CD4-positive, alpha-beta T cell (primary cell): ENCODE results near the gene MAP3K12. TPM values are rescaled to one million over a fixed set of nuclear protein-coding genes. Genes with fewer than 3 reads are reported as not detected.

Experiments
- ATAC-seq: fragments of 200-7000 bp; cut with Tn5 transposase; one replicate; pipeline ENCODE4 v1.10.0; 2022; ENCODE audit warnings: mild to moderate bottlenecking; ENCODE audit not compliant: poor library complexity
- CTCF ChIA-PET: fragments of 350-600 bp; sonication (Branson Sonifier 250); formaldehyde crosslinking; loops from one replicate; lab custom pipeline; 2021; ENCODE audit warnings: antibody characterized with exemption, inconsistent platforms; lab: Charles Lee
- POLR2A ChIA-PET: fragments of 350-600 bp; sonication (Branson Sonifier 250); formaldehyde crosslinking; loops from one replicate; lab custom pipeline; 2021; ENCODE audit warnings: antibody characterized with exemption, inconsistent platforms; lab: Charles Lee
- DNase-seq, 14 experiments: peaks; one replicate each; pipeline ENCODE4 v3.0.0-alpha.2; 2013 to 2020; ENCODE audit warnings: mixed read lengths in 2 of 14
- H3K27ac ChIP-seq, 2 donors: one replicate each; pipeline versions ENCODE4 v1.5.1 to v1.7.0; 2013; ENCODE audit warnings: low read length in 2 of 2, low read depth in 1 of 2, mild to moderate bottlenecking in 1 of 2
- H3K27me3 ChIP-seq, 2 experiments: 1 replicate in 1 of 2; 2 replicates in 1 of 2; pipeline versions ENCODE4 v1.6.1 to v1.7.0; 2013; ENCODE audit warnings: low read length in 2 of 2, control low read depth in 1 of 2, mild to moderate bottlenecking in 1 of 2, moderate library complexity in 1 of 2; ENCODE audit not compliant: insufficient read depth in 2 of 2, control insufficient read depth in 1 of 2
- H3K36me3 ChIP-seq: one replicate; pipeline ENCODE4 v1.6.1; 2013; ENCODE audit warnings: low read length, control low read depth; ENCODE audit not compliant: insufficient read depth
- H3K4me1 ChIP-seq: one replicate; pipeline ENCODE4 v1.6.1; 2013; ENCODE audit warnings: low read length, control low read depth; ENCODE audit not compliant: insufficient read depth
- H3K4me3 ChIP-seq: one replicate; pipeline ENCODE4 v1.5.1; 2013; ENCODE audit warnings: mild to moderate bottlenecking, low read length, moderate library complexity
- H3K9me3 ChIP-seq, 2 experiments: 1 replicate in 1 of 2; 2 replicates in 1 of 2; pipeline versions ENCODE4 v1.6.1 to v1.7.0; 2013; ENCODE audit warnings: low read length in 2 of 2, mild to moderate bottlenecking in 2 of 2, control low read depth in 1 of 2, moderate library complexity in 1 of 2; ENCODE audit not compliant: control insufficient read depth in 1 of 2, insufficient read depth in 1 of 2
- H3K27ac Mint-ChIP-seq: one replicate; pipeline ENCODE4 v1.8.0; 2020; ENCODE audit warnings: mixed read lengths
- H3K27me3 Mint-ChIP-seq: one replicate; pipeline ENCODE4 v1.8.0; 2021; ENCODE audit warnings: mixed read lengths
- H3K36me3 Mint-ChIP-seq: one replicate; pipeline ENCODE4 v1.8.0; 2021; ENCODE audit warnings: low read depth, mixed read lengths
- H3K4me1 Mint-ChIP-seq: one replicate; pipeline ENCODE4 v1.8.0; 2021; ENCODE audit warnings: low read depth, mixed read lengths
- H3K4me3 Mint-ChIP-seq: one replicate; pipeline ENCODE4 v1.8.0; 2020; ENCODE audit warnings: mild to moderate bottlenecking, mixed read lengths
- H3K9me3 Mint-ChIP-seq: one replicate; pipeline ENCODE4 v1.8.0; 2020; ENCODE audit warnings: mixed read lengths
- intact Hi-C, 2 experiments: fragments of 100-400 bp; cut with DNase I in 1 of 2; cut with micrococcal nuclease in 1 of 2; formaldehyde crosslinking; loops; one replicate each; pipeline versions ENCODE4 v1.15.1 to v1.9.0; 2023 to 2025; cut with DNase I, micrococcal nuclease
- total RNA-seq, 174 experiments: library from RNA in 2 of 174; stranded (reverse) in 2 of 174; gene quantifications; one replicate each; pipeline ENCODE4 v1.2.3 and lab custom pipeline; 2021 to 2026
- TF ChIP-seq, protein P1 (sequence below): fragments of 200-600 bp; IDR thresholded peaks from one replicate; pipeline ENCODE4 v1.8.0; 2022; ENCODE audit warnings: antibody characterized with exemption, mild to moderate bottlenecking

Gene MAP3K12
- total RNA-seq, 2 experiments from 2014 or later = 12.6 to 15.2 TPM

DNA sequence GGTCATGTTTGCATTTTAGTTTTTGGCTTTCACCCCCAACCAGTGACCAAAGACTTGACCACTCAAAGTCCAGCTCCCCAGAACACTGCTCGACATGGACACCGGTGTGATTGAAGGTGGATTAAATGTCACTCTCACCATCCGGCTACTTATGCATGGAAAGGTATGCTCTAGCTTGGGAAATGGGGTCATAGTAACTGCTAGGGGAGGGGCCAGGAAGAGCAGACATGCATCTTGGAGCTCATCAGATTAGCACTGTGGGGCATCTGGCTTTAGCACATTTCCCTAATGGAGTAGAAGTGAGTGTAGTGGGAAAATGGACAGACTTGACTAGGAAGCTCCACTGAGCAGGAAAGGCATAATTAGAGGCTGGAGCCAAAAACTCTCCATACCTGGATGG is 44.6 kb downstream of the MAP3K12 start:
- Mint-ChIP-seq H3K36me3 (peaks cover 80% of the 10 kb centered on the region), H3K4me1 (peaks cover 49% of the 10 kb centered on the region), H3K9me3 (no peaks in the 10 kb centered on the region), H3K27me3 (no peaks in the 10 kb centered on the region), H3K4me3 (peak overlapping the region; percentile 73), H3K27ac (peak overlapping the region; percentile 89)
- Histone ChIP-seq H3K27ac (no peak overlapping the region), H3K27me3 (no peaks in the 10 kb centered on the region), H3K36me3 (peaks cover 62% of the 10 kb centered on the region), H3K9me3 (no peaks in the 10 kb centered on the region), H3K4me3 (no peak overlapping the region), H3K4me1 (peaks cover 16% of the 10 kb centered on the region)
- CTCF ChIA-PET = interaction anchor here (1.4 kb wide), 1 partner anchor 21 kb away, joined by 3 read pairs; no protein-coding TSS in a partner anchor
- POLR2A ChIA-PET = interaction anchor here (0.8 to 2.1 kb wide), 9 partner anchors 13 to 235 kb away, joined by 3 to 14 read pairs (median 4); partner anchors contain the start of genes PFDN5, PRR13 and TARBP2
- intact Hi-C loops = loop anchor here in 1 of 2 experiments (10.0 kb wide), 1 partner anchor 450 kb away; the partner anchor contains the start of gene EIF4B
- ATAC-seq = no peak
- DNase-seq = no peak
- TF ChIP-seq, protein P1, sequence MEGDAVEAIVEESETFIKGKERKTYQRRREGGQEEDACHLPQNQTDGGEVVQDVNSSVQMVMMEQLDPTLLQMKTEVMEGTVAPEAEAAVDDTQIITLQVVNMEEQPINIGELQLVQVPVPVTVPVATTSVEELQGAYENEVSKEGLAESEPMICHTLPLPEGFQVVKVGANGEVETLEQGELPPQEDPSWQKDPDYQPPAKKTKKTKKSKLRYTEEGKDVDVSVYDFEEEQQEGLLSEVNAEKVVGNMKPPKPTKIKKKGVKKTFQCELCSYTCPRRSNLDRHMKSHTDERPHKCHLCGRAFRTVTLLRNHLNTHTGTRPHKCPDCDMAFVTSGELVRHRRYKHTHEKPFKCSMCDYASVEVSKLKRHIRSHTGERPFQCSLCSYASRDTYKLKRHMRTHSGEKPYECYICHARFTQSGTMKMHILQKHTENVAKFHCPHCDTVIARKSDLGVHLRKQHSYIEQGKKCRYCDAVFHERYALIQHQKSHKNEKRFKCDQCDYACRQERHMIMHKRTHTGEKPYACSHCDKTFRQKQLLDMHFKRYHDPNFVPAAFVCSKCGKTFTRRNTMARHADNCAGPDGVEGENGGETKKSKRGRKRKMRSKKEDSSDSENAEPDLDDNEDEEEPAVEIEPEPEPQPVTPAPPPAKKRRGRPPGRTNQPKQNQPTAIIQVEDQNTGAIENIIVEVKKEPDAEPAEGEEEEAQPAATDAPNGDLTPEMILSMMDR = no peak

DNA sequence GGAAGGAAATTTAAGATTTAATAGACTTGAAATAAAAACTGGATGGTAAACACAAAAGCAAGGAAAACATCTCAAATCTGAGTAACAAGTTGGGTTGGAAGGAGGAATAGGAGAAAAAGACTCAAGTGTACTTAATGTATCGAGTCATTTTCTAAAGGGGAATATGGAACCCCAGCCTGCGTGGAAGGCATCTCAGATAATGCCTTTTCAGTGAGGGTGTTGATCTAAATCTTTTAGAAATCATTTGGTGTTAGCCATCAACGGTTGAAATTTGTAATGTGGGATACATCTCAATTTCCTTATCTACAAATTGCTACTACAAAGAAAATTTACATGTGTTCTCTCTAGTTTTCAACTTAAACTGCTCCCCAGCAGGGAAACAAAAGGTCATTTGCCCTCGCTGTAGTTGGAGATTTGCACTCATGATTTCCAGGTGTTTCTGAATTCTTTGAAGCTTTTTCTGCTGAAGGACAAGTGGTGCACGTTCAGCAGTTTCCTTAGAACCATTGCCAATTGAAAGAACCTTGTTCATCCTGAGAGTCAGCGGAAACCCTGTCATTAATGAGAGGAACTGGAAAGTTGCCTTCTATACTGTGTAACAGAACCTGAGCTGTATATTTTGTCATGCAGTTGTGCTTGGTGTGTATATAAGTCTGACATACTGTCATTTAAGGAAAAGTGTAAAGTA is 45.2 kb downstream of the MAP3K12 start:
- Histone ChIP-seq H3K9me3 (no peaks in the 10 kb centered on the region), H3K27me3 (no peaks in the 10 kb centered on the region), H3K4me3 (no peak overlapping the region), H3K4me1 (peaks cover 16% of the 10 kb centered on the region), H3K27ac (no peak overlapping the region), H3K36me3 (peaks cover 56% of the 10 kb centered on the region)
- intact Hi-C loops = loop anchor here (2.0 to 10.0 kb wide), 3 partner anchors 47 to 449 kb away; partner anchors contain the start of genes EIF4B (in 1 of the 2) and TARBP2 (in 1 of the 2)
- Mint-ChIP-seq H3K9me3 (no peaks in the 10 kb centered on the region), H3K4me1 (peaks cover 46% of the 10 kb centered on the region), H3K4me3 (peak overlapping the region; percentile 98), H3K27me3 (no peaks in the 10 kb centered on the region), H3K36me3 (peaks cover 74% of the 10 kb centered on the region), H3K27ac (peak overlapping the region; percentile 89)
- CTCF ChIA-PET = interaction anchor here (1.6 to 3.0 kb wide), 2 partner anchors 33 to 46 kb away, joined by 5 to 14 read pairs; partner anchors contain the start of genes MAP3K12 and TARBP2
- TF ChIP-seq, protein P1 = no peak
- ATAC-seq (no peak), DNase-seq (no peak)
- POLR2A ChIA-PET = interaction anchor here (0.8 to 2.1 kb wide), 9 partner anchors 12 to 234 kb away, joined by 3 to 14 read pairs (median 4); partner anchors contain the start of genes PFDN5, PRR13, SP1 and TARBP2

DNA sequence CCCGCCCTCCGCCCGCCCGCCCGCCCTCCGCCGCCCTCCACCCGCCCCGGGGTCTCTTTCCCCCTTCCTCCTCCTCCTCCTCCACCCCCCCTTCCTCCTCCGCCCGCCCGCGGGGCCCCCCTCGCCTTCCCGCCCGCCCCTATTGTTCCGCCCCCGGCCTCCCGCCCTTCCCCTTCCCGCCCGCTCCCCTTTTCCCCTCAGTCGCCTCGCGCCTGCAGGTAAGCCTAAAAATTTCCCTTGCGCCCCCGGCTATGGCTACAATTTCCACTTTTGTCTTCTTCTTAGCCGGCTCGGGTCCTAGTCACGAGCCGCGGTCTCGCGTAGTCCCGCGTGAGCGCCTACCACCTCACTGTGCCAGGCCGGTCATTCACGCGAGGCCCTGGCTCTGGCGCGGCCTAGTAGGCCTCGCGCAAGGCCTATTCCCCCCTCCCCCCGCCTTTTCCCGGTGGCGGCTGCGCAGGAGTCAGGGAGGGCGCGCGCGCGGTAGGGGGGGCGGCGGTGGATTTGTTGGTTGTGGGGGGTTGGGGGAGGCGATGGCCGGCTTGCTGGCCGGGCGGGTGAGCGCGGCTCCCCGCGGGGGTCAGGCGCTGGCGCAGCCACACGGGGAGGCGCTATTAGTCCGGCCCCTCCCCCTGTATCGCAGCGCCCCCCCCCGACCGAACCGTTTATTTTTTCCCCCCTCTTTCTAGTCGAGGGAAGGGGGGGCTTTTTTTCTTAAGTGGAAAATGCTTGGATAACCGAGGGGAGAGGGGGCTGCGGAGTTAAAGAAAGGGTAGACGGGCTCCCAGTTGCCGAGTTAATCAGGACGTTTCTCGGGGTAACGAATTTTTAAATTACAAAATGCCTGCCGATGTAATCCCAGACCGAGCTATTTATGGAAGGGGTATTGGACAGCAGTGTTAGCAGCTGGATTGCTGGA is 46.8 kb downstream of the MAP3K12 start:
- POLR2A ChIA-PET = interaction anchor here (1.0 to 1.6 kb wide), 4 partner anchors 11 to 73 kb away, joined by 4 to 10 read pairs (median 6); partner anchors contain the start of genes PRR13, SP1 and TARBP2
- Mint-ChIP-seq H3K27ac (peak overlapping the region; percentile 89), H3K36me3 (peaks cover 70% of the 10 kb centered on the region), H3K9me3 (no peaks in the 10 kb centered on the region), H3K4me3 (peak overlapping the region; percentile 98), H3K4me1 (peaks cover 49% of the 10 kb centered on the region), H3K27me3 (no peaks in the 10 kb centered on the region)
- Histone ChIP-seq H3K27me3 (no peaks in the 10 kb centered on the region), H3K27ac (peak overlapping the region; percentile 93), H3K4me1 (peaks cover 16% of the 10 kb centered on the region), H3K4me3 (peak overlapping the region; percentile 86), H3K9me3 (no peaks in the 10 kb centered on the region), H3K36me3 (peaks cover 54% of the 10 kb centered on the region)
- TF ChIP-seq, protein P1 = peak; percentile 51
- DNase-seq (peak; percentile 64 to 90 (median 76)), ATAC-seq (peak; percentile 26)
- intact Hi-C loops = loop anchor here (1.0 to 10.0 kb wide), 4 partner anchors 48 to 448 kb away; partner anchors contain the start of genes TARBP2 (in 2 of the 2) and EIF4B (in 1 of the 2)
- CTCF ChIA-PET = interaction anchor here (0.6 to 3.0 kb wide), 7 partner anchors 10 to 48 kb away, joined by 3 to 14 read pairs (median 5); partner anchors contain the start of genes MAP3K12, PRR13 and TARBP2
